ENCODE measurements around the gene VPS37C. TPM values are rescaled to one million over a fixed set of nuclear protein-coding genes. Genes with fewer than 3 reads are reported as not detected.

Gene VPS37C
- total RNA-seq, 1 donor from 2014 or later = 29.1 TPM

GRCh38 chr11:61087426-61088119 lies 73.7 kb downstream of the VPS37C start:
- H3K9me3 Mint-ChIP-seq = peaks cover 3% of the 10 kb centered on the region
- no peak overlapping the region for H3K4me3 Mint-ChIP-seq
- no peak for DNase-seq (ENCODE audit: low spot score in 2 of 2, unreplicated experiment in 2 of 2)
- H3K27ac Mint-ChIP-seq = no peak overlapping the region
- no peaks in the 10 kb centered on the region for H3K36me3 Mint-ChIP-seq
- TF ChIP-seq CTCF (IDR thresholded peaks at IDR 0.05; ENCODE audit: unreplicated experiment) = no peak
- no peaks in the 10 kb centered on the region for H3K4me1 Mint-ChIP-seq
- peaks cover 6% of the 10 kb centered on the region for H3K27me3 Mint-ChIP-seq (ENCODE audit: low read depth)

DNA sequence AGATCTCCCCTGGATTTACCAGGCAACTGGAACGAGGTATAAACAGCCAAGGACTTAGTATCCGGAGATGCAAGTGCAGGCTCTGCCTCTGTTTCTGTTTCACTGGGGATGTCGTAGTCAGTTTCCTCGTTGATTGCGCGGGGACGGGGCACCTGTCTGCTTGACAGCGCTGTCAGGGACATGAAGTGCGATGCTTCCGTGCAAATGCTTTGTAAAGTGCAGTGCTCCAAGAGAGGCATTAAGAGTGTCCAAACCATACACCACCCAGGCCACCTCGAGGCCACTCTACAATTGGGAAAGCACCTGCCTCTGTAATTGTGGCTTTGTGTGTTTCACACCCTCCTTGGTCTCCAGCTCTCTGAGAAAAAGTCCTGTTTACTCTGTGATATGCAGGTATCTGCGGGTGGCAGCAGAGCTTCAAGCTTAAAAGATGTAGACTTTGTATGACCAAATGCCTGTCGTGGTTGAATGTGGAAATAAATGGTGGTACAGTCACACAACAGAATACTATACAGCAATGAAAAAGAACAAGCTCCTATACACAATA lies 77.6 kb downstream of the VPS37C start:
- no peak for TF ChIP-seq CTCF (IDR thresholded peaks at IDR 0.05; ENCODE audit: unreplicated experiment)
- Mint-ChIP-seq H3K36me3 (no peaks in the 10 kb centered on the region), H3K4me1 (no peaks in the 10 kb centered on the region), H3K27me3 (ENCODE audit: low read depth) (peaks cover 10% of the 10 kb centered on the region), H3K27ac (no peak overlapping the region), H3K4me3 (no peak overlapping the region), H3K9me3 (peaks cover 3% of the 10 kb centered on the region)
- DNase-seq (ENCODE audit: low spot score in 2 of 2, unreplicated experiment in 2 of 2) = no peak

- no peak overlapping the region for H3K27ac Mint-ChIP-seq
- H3K9me3 Mint-ChIP-seq = peaks cover 3% of the 10 kb centered on the region
- no peak for TF ChIP-seq CTCF (IDR thresholded peaks at IDR 0.05; ENCODE audit: unreplicated experiment)
- H3K27me3 Mint-ChIP-seq (ENCODE audit: low read depth) = peaks cover 10% of the 10 kb centered on the region
- H3K4me1 Mint-ChIP-seq = no peaks in the 10 kb centered on the region
- H3K4me3 Mint-ChIP-seq = no peak overlapping the region
- no peak for DNase-seq (ENCODE audit: low spot score in 2 of 2, unreplicated experiment in 2 of 2)
- no peaks in the 10 kb centered on the region for H3K36me3 Mint-ChIP-seq
Measured at GRCh38 chr11:61082931-61083531, 78.2 kb downstream of the VPS37C start.

GRCh38 chr11:61082062-61082870 lies 79.0 kb downstream of the VPS37C start:
- no peak overlapping the region for H3K27ac Mint-ChIP-seq

More at GRCh38 chr11:61082062-61082870, 79.0 kb downstream of the VPS37C start:
- Mint-ChIP-seq H3K4me1 (no peaks in the 10 kb centered on the region), H3K4me3 (no peak overlapping the region), H3K36me3 (no peaks in the 10 kb centered on the region), H3K27me3 (ENCODE audit: low read depth) (peaks cover 10% of the 10 kb centered on the region), H3K9me3 (peaks cover 3% of the 10 kb centered on the region)
- TF ChIP-seq CTCF (IDR thresholded peaks at IDR 0.05; ENCODE audit: unreplicated experiment) = no peak
- no peak for DNase-seq (ENCODE audit: low spot score in 2 of 2, unreplicated experiment in 2 of 2)

All from mesothelial cell of epicardium (in vitro differentiated cells).